Measurements from ENCODE around the gene TBC1D4. TPM values are rescaled to one million over a fixed set of nuclear protein-coding genes. Genes with fewer than 3 reads are reported as not detected.
A peak's percentile ranks its signal among the peaks of the same experiment; 100 is the strongest.

Gene TBC1D4
- total RNA-seq, 1 donor from 2014 or later: 19.8 TPM

GRCh38 chr13:75370774-75371173 is 111.2 kb downstream of the TBC1D4 start:
- Histone ChIP-seq H3K4me1 (ENCODE audit: control insufficient read depth in 3 of 3, insufficient read depth in 3 of 3, low read length in 3 of 3) (peaks cover 37 to 55% (median 47%) of the 10 kb centered on the region in 3 donors), H3K9me3 (ENCODE audit: control insufficient read depth in 3 of 3, low read length in 3 of 3) (no peaks in the 10 kb centered on the region), H3K27me3 (ENCODE audit: control insufficient read depth in 3 of 3, insufficient read depth in 3 of 3, low read length in 3 of 3) (no peaks in the 10 kb centered on the region), H3K4me3 (ENCODE audit: low read length in 3 of 3) (no peak overlapping the region), H3K36me3 (ENCODE audit: control insufficient read depth in 3 of 3, insufficient read depth in 3 of 3, low read length in 3 of 3) (no peaks in the 10 kb centered on the region), H3K27ac (ENCODE audit: low read depth, low read length) (no peak overlapping the region), H3K9ac (ENCODE audit: low read depth in 1 of 3, low read length in 3 of 3) (no peak overlapping the region)

GRCh38 chr13:75369981-75370380 is 112.0 kb downstream of the TBC1D4 start:
- Histone ChIP-seq H3K9me3 (ENCODE audit: control insufficient read depth in 3 of 3, low read length in 3 of 3) (no peaks in the 10 kb centered on the region), H3K27ac (ENCODE audit: low read depth, low read length) (no peak overlapping the region), H3K36me3 (ENCODE audit: control insufficient read depth in 3 of 3, insufficient read depth in 3 of 3, low read length in 3 of 3) (no peaks in the 10 kb centered on the region), H3K4me1 (ENCODE audit: control insufficient read depth in 3 of 3, insufficient read depth in 3 of 3, low read length in 3 of 3) (peaks cover 42 to 55% (median 50%) of the 10 kb centered on the region in 3 donors), H3K27me3 (ENCODE audit: control insufficient read depth in 3 of 3, insufficient read depth in 3 of 3, low read length in 3 of 3) (no peaks in the 10 kb centered on the region), H3K9ac (ENCODE audit: low read depth in 1 of 3, low read length in 3 of 3) (no peak overlapping the region), H3K4me3 (ENCODE audit: low read length in 3 of 3) (peak overlapping the region in 1 of 3 donors; percentile 5)

- no peaks in the 10 kb centered on the region for H3K9me3 ChIP-seq (ENCODE audit: control insufficient read depth in 3 of 3, low read length in 3 of 3)
- H3K9ac ChIP-seq (ENCODE audit: low read depth in 1 of 3, low read length in 3 of 3): peak overlapping the region in 2 of 3 donors; percentile 15 to 21
- H3K27me3 ChIP-seq (ENCODE audit: control insufficient read depth in 3 of 3, insufficient read depth in 3 of 3, low read length in 3 of 3): no peaks in the 10 kb centered on the region
- peaks cover 42 to 50% (median 45%) of the 10 kb centered on the region in 3 donors for H3K4me1 ChIP-seq (ENCODE audit: control insufficient read depth in 3 of 3, insufficient read depth in 3 of 3, low read length in 3 of 3)
- H3K4me3 ChIP-seq (ENCODE audit: low read length in 3 of 3): peak overlapping the region in 1 of 3 donors; percentile 5
- no peaks in the 10 kb centered on the region for H3K36me3 ChIP-seq (ENCODE audit: control insufficient read depth in 3 of 3, insufficient read depth in 3 of 3, low read length in 3 of 3)
- H3K27ac ChIP-seq (ENCODE audit: low read depth, low read length): peak overlapping the region; percentile 87
These were observed 113.8 kb downstream of the TBC1D4 start for GRCh38 chr13:75368167-75368566.

- H3K4me3 ChIP-seq (ENCODE audit: low read length in 3 of 3): peak overlapping the region in 2 of 3 donors; percentile 19 to 55
- H3K4me1 ChIP-seq (ENCODE audit: control insufficient read depth in 3 of 3, insufficient read depth in 3 of 3, low read length in 3 of 3): peaks cover 39 to 47% (median 44%) of the 10 kb centered on the region in 3 donors
- peak overlapping the region; percentile 87 for H3K27ac ChIP-seq (ENCODE audit: low read depth, low read length)
These were observed 115.3 kb downstream of the TBC1D4 start for GRCh38 chr13:75366380-75367280.

GRCh38 chr13:75365724-75366173 is 116.2 kb downstream of the TBC1D4 start:
- Histone ChIP-seq H3K9me3 (ENCODE audit: control insufficient read depth in 3 of 3, low read length in 3 of 3) (no peaks in the 10 kb centered on the region), H3K4me3 (ENCODE audit: low read length in 3 of 3) (peak overlapping the region in 2 of 3 donors; percentile 19 to 47), H3K36me3 (ENCODE audit: control insufficient read depth in 3 of 3, insufficient read depth in 3 of 3, low read length in 3 of 3) (peaks cover 0 to 6% (median 4%) of the 10 kb centered on the region in 3 donors), H3K27ac (ENCODE audit: low read depth, low read length) (peak overlapping the region; percentile 87), H3K9ac (ENCODE audit: low read depth in 1 of 3, low read length in 3 of 3) (peak overlapping the region; percentile 40 to 76 (median 57)), H3K4me1 (ENCODE audit: control insufficient read depth in 3 of 3, insufficient read depth in 3 of 3, low read length in 3 of 3) (peaks cover 32 to 38% (median 38%) of the 10 kb centered on the region in 3 donors), H3K27me3 (ENCODE audit: control insufficient read depth in 3 of 3, insufficient read depth in 3 of 3, low read length in 3 of 3) (no peaks in the 10 kb centered on the region)

More at GRCh38 chr13:75366380-75367280, 115.3 kb downstream of the TBC1D4 start:
- Histone ChIP-seq H3K9me3 (ENCODE audit: control insufficient read depth in 3 of 3, low read length in 3 of 3) (no peaks in the 10 kb centered on the region), H3K36me3 (ENCODE audit: control insufficient read depth in 3 of 3, insufficient read depth in 3 of 3, low read length in 3 of 3) (peaks cover 0 to 6% (median 3%) of the 10 kb centered on the region in 3 donors), H3K9ac (ENCODE audit: low read depth in 1 of 3, low read length in 3 of 3) (peak overlapping the region in 2 of 3 donors; percentile 57 to 76), H3K27me3 (ENCODE audit: control insufficient read depth in 3 of 3, insufficient read depth in 3 of 3, low read length in 3 of 3) (no peaks in the 10 kb centered on the region)

- H3K36me3 ChIP-seq (ENCODE audit: control insufficient read depth in 3 of 3, insufficient read depth in 3 of 3, low read length in 3 of 3): peaks cover 0 to 6% (median 4%) of the 10 kb centered on the region in 3 donors
- H3K27me3 ChIP-seq (ENCODE audit: control insufficient read depth in 3 of 3, insufficient read depth in 3 of 3, low read length in 3 of 3): no peaks in the 10 kb centered on the region
- H3K27ac ChIP-seq (ENCODE audit: low read depth, low read length): peak overlapping the region; percentile 87
- H3K4me3 ChIP-seq (ENCODE audit: low read length in 3 of 3): no peak overlapping the region
- H3K9ac ChIP-seq (ENCODE audit: low read depth in 1 of 3, low read length in 3 of 3): no peak overlapping the region
- H3K4me1 ChIP-seq (ENCODE audit: control insufficient read depth in 3 of 3, insufficient read depth in 3 of 3, low read length in 3 of 3): peaks cover 16 to 28% (median 28%) of the 10 kb centered on the region in 3 donors
- H3K9me3 ChIP-seq (ENCODE audit: control insufficient read depth in 3 of 3, low read length in 3 of 3): no peaks in the 10 kb centered on the region
These were observed 117.7 kb downstream of the TBC1D4 start for GRCh38 chr13:75364131-75364713.

GRCh38 chr13:75363371-75363770 is 118.6 kb downstream of the TBC1D4 start:
- H3K36me3 ChIP-seq (ENCODE audit: control insufficient read depth in 3 of 3, insufficient read depth in 3 of 3, low read length in 3 of 3): peaks cover 0 to 6% (median 4%) of the 10 kb centered on the region in 3 donors
- no peak overlapping the region for H3K9ac ChIP-seq (ENCODE audit: low read depth in 1 of 3, low read length in 3 of 3)
- H3K4me3 ChIP-seq (ENCODE audit: low read length in 3 of 3): no peak overlapping the region
- H3K27ac ChIP-seq (ENCODE audit: low read depth, low read length): peak overlapping the region; percentile 87
- no peaks in the 10 kb centered on the region for H3K27me3 ChIP-seq (ENCODE audit: control insufficient read depth in 3 of 3, insufficient read depth in 3 of 3, low read length in 3 of 3)
- peaks cover 12 to 27% (median 24%) of the 10 kb centered on the region in 3 donors for H3K4me1 ChIP-seq (ENCODE audit: control insufficient read depth in 3 of 3, insufficient read depth in 3 of 3, low read length in 3 of 3)
- no peaks in the 10 kb centered on the region for H3K9me3 ChIP-seq (ENCODE audit: control insufficient read depth in 3 of 3, low read length in 3 of 3)

DNA sequence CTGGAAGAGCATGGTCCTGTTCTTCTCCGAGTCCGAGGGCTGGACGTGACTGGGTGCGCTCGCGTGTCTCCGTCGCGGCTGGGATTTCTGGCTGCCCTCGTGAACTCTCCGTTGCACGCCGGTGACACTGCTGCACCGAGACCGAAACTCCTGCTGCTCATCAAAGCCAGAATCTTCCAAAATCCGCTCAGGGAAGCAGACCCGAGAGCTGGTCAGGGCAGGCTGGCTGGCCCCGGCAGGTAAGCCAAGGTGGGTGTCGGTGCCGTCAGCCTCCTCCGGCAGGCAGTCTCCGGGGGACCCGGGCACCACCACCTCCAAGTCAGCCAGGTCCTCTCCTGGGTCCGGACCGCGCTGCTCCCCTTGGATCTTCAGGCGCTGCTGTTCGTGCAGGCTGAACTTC is 119.9 kb downstream of the TBC1D4 start:
- Histone ChIP-seq H3K27ac (ENCODE audit: low read depth, low read length) (no peak overlapping the region), H3K36me3 (ENCODE audit: control insufficient read depth in 3 of 3, insufficient read depth in 3 of 3, low read length in 3 of 3) (peaks cover 0 to 6% (median 4%) of the 10 kb centered on the region in 3 donors), H3K9me3 (ENCODE audit: control insufficient read depth in 3 of 3, low read length in 3 of 3) (no peaks in the 10 kb centered on the region), H3K9ac (ENCODE audit: low read depth in 1 of 3, low read length in 3 of 3) (no peak overlapping the region), H3K4me3 (ENCODE audit: low read length in 3 of 3) (no peak overlapping the region), H3K4me1 (ENCODE audit: control insufficient read depth in 3 of 3, insufficient read depth in 3 of 3, low read length in 3 of 3) (peaks cover 7 to 23% (median 22%) of the 10 kb centered on the region in 3 donors), H3K27me3 (ENCODE audit: control insufficient read depth in 3 of 3, insufficient read depth in 3 of 3, low read length in 3 of 3) (no peaks in the 10 kb centered on the region)

DNA sequence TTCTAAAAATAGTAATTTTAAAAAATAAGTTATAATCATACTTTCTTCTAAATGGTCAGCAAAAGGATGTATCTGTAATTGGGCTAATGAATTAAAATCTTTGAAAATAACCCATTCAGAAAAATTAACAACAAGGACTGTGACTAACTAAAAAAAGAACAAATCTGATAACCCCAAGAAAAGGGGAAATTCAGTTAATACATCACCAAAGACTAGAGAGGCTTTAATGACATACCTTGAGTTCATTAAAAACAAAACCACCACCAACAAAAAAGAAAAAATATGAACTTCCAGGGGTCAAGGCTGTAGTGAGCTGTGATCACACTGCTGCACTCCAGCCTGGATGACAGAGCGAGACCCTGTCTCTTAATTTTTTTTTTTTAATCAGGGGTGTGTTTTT is 121.8 kb downstream of the TBC1D4 start:
- Histone ChIP-seq H3K36me3 (ENCODE audit: control insufficient read depth in 3 of 3, insufficient read depth in 3 of 3, low read length in 3 of 3) (peaks cover 0 to 17% (median 11%) of the 10 kb centered on the region in 3 donors), H3K4me1 (ENCODE audit: control insufficient read depth in 3 of 3, insufficient read depth in 3 of 3, low read length in 3 of 3) (peaks cover 3 to 14% (median 12%) of the 10 kb centered on the region in 3 donors), H3K27me3 (ENCODE audit: control insufficient read depth in 3 of 3, insufficient read depth in 3 of 3, low read length in 3 of 3) (no peaks in the 10 kb centered on the region), H3K9ac (ENCODE audit: low read depth in 1 of 3, low read length in 3 of 3) (no peak overlapping the region), H3K9me3 (ENCODE audit: control insufficient read depth in 3 of 3, low read length in 3 of 3) (no peaks in the 10 kb centered on the region), H3K4me3 (ENCODE audit: low read length in 3 of 3) (no peak overlapping the region), H3K27ac (ENCODE audit: low read depth, low read length) (no peak overlapping the region)

Measured in skeletal muscle tissue (tissue), 4 donors.